Breast epithelium (tissue), 3 donors: Measurements from ENCODE around the gene ERMP1.

Experiments used
- POLR2AphosphoS5 ChIP-seq, 3 donors: sonication (generic); formaldehyde crosslinking; IDR thresholded peaks; one replicate each; pipeline ENCODE4 v1.6.1; 2017; ENCODE audit warnings: antibody characterized with exemption in 3 of 3
- TF ChIP-seq, protein P1 (sequence below), 3 donors: fragments of 450-650 bp; IDR thresholded peaks; one replicate each; pipeline ENCODE4 v1.5.1; 2016 to 2017; ENCODE audit warnings: antibody characterized with exemption in 3 of 3, mild to moderate bottlenecking in 3 of 3, moderate library complexity in 3 of 3

DNA sequence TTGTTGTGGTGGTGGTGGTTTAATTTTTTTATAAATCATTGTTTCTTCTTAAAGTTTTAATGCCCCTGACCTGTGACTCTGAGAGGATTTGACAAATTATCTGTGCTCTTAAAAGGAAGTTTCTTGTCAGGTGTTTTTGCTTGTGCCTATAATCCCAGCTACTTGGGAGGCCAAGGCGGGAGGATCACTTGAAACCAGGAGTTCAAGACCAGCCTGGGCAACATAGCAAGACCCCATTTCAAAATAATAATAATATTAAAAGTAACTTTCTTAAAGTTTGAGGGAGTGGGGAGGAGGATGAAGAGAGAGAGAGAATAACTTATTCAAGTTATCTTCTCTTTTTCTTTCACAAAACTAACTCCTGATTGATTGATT, 12.2 kb upstream of the ERMP1 start:
- TF ChIP-seq, protein P1, sequence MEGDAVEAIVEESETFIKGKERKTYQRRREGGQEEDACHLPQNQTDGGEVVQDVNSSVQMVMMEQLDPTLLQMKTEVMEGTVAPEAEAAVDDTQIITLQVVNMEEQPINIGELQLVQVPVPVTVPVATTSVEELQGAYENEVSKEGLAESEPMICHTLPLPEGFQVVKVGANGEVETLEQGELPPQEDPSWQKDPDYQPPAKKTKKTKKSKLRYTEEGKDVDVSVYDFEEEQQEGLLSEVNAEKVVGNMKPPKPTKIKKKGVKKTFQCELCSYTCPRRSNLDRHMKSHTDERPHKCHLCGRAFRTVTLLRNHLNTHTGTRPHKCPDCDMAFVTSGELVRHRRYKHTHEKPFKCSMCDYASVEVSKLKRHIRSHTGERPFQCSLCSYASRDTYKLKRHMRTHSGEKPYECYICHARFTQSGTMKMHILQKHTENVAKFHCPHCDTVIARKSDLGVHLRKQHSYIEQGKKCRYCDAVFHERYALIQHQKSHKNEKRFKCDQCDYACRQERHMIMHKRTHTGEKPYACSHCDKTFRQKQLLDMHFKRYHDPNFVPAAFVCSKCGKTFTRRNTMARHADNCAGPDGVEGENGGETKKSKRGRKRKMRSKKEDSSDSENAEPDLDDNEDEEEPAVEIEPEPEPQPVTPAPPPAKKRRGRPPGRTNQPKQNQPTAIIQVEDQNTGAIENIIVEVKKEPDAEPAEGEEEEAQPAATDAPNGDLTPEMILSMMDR (IDR thresholded peaks at IDR 0.05): no peak
- no peak for TF ChIP-seq POLR2AphosphoS5 (IDR thresholded peaks at IDR 0.05)
